Trophoblast cell (in vitro differentiated cells and primary cell): ENCODE data around the gene SFRP5.

ENCODE experiments used
- DNase-seq, 2 donors: peaks; one replicate each; pipeline ENCODE4 v3.0.0-alpha.2; 2016
- H2AFZ ChIP-seq: 2 replicates; pipeline ENCODE4 v1.6.1; 2013; ENCODE audit warnings: low read length, moderate library complexity, mild to moderate bottlenecking; ENCODE audit not compliant: insufficient read depth, poor library complexity
- H2AK5ac ChIP-seq: 2 replicates; pipeline ENCODE4 v1.6.1; 2013; ENCODE audit warnings: mild to moderate bottlenecking, low read length
- H2BK120ac ChIP-seq: 2 replicates; pipeline ENCODE4 v1.6.1; 2013; ENCODE audit warnings: low read length, mild to moderate bottlenecking, moderate library complexity; ENCODE audit not compliant: insufficient read depth, poor library complexity
- H2BK12ac ChIP-seq: 2 replicates; pipeline ENCODE4 v1.6.1; 2013; ENCODE audit warnings: mild to moderate bottlenecking, low read length, moderate library complexity
- H2BK5ac ChIP-seq: 2 replicates; pipeline ENCODE4 v1.6.1; 2013; ENCODE audit warnings: low read length, low read depth, moderate library complexity, mild to moderate bottlenecking; ENCODE audit not compliant: poor library complexity
- H3K14ac ChIP-seq: 2 replicates; pipeline ENCODE4 v1.6.1; 2013; ENCODE audit warnings: mild to moderate bottlenecking, low read length
- H3K18ac ChIP-seq: 2 replicates; pipeline ENCODE4 v1.6.1; 2013; ENCODE audit warnings: mild to moderate bottlenecking, low read length
- H3K23ac ChIP-seq: 2 replicates; pipeline ENCODE4 v1.6.1; 2013; ENCODE audit warnings: low read length
- H3K27ac ChIP-seq: 2 replicates; pipeline ENCODE4 v1.5.1; 2013; ENCODE audit warnings: low read depth, mild to moderate bottlenecking, inconsistent platforms, low read length, moderate library complexity
- H3K27me3 ChIP-seq: 2 replicates; pipeline ENCODE4 v1.6.1; 2013; ENCODE audit warnings: inconsistent platforms, mild to moderate bottlenecking, low read length, moderate library complexity; ENCODE audit not compliant: insufficient read depth
- H3K36me3 ChIP-seq, 2 experiments: 1 replicate in 1 of 2; 2 replicates in 1 of 2; pipeline ENCODE4 v1.6.1; 2013; ENCODE audit warnings: low read length in 2 of 2, mild to moderate bottlenecking in 2 of 2, moderate library complexity in 1 of 2; ENCODE audit not compliant: insufficient read depth in 2 of 2, control insufficient read depth in 1 of 2
- H3K4ac ChIP-seq: 2 replicates; pipeline ENCODE4 v1.6.1; 2013; ENCODE audit warnings: low read depth, mild to moderate bottlenecking, low read length, moderate library complexity
- H3K4me1 ChIP-seq, 2 experiments: 1 replicate in 1 of 2; 2 replicates in 1 of 2; pipeline ENCODE4 v1.6.1; 2013; ENCODE audit warnings: low read length in 2 of 2, mild to moderate bottlenecking in 2 of 2, moderate library complexity in 1 of 2; ENCODE audit not compliant: insufficient read depth in 2 of 2, control insufficient read depth in 1 of 2
- H3K4me2 ChIP-seq: 2 replicates; pipeline ENCODE4 v1.6.1; 2013; ENCODE audit warnings: inconsistent platforms, mild to moderate bottlenecking, low read length, moderate library complexity
- H3K4me3 ChIP-seq: 2 replicates; pipeline ENCODE4 v1.5.1; 2013; ENCODE audit warnings: mild to moderate bottlenecking, low read depth, low read length, inconsistent platforms
- H3K79me1 ChIP-seq: one replicate; pipeline ENCODE4 v1.6.1; 2013; ENCODE audit warnings: low read length
- H3K79me2 ChIP-seq: 2 replicates; pipeline ENCODE4 v1.6.1; 2013; ENCODE audit warnings: low read length, mild to moderate bottlenecking; ENCODE audit not compliant: control insufficient read depth, insufficient read depth, poor library complexity
- H3K9ac ChIP-seq: 2 replicates; pipeline ENCODE4 v1.6.1; 2013; ENCODE audit warnings: mild to moderate bottlenecking, low read length
- H3K9me3 ChIP-seq: 2 replicates; pipeline ENCODE4 v1.6.1; 2013; ENCODE audit warnings: low read depth, mild to moderate bottlenecking, control low read depth, inconsistent platforms, low read length; ENCODE audit not compliant: insufficient read depth
- H4K12ac ChIP-seq: 2 replicates; pipeline ENCODE4 v1.6.1; 2013; ENCODE audit warnings: low read depth, mild to moderate bottlenecking, low read length, moderate library complexity
- H4K8ac ChIP-seq: 2 replicates; pipeline ENCODE4 v1.6.1; 2013; ENCODE audit warnings: low read depth, mild to moderate bottlenecking, low read length, moderate library complexity
- H4K91ac ChIP-seq: one replicate; pipeline ENCODE4 v1.6.1; 2013; ENCODE audit warnings: low read depth, mild to moderate bottlenecking, low read length, moderate library complexity
- WGBS: extraction: QIAGEN DNeasy Blood & Tissue Kit; methylation state at CpG from one replicate; pipeline ENCODE4 v1.1.7; 2013; ENCODE audit warnings: missing lambda C conversion rate; ENCODE audit not compliant: insufficient read length, insufficient coverage; ENCODE audit errors: extremely low coverage; 5-methylcytosine and 5-hydroxymethylcytosine counted together

The SFRP5 gene

GRCh38 chr10:97754726-97755125, 17.1 kb downstream of the SFRP5 start:
- no peak overlapping the region for H2BK120ac ChIP-seq
- no peak overlapping the region for H3K9ac ChIP-seq
- no peak overlapping the region for H3K4me3 ChIP-seq
- H3K79me1 ChIP-seq: no peaks in the 10 kb centered on the region
- no peaks in the 10 kb centered on the region for H3K27me3 ChIP-seq
- H3K79me2 ChIP-seq: no peaks in the 10 kb centered on the region
- peaks cover 70 to 79% of the 10 kb centered on the region in 2 experiments for H3K36me3 ChIP-seq
- no peak overlapping the region for H2AK5ac ChIP-seq
- no peak overlapping the region for H2AFZ ChIP-seq
- no peak overlapping the region for H3K4me2 ChIP-seq
- no peaks in the 10 kb centered on the region for H3K4me1 ChIP-seq
- no peak overlapping the region for H2BK5ac ChIP-seq
- no peak overlapping the region for H2BK12ac ChIP-seq
- H4K8ac ChIP-seq: no peak overlapping the region
- no peaks in the 10 kb centered on the region for H3K9me3 ChIP-seq
- H3K14ac ChIP-seq: no peak overlapping the region
- H3K18ac ChIP-seq: no peak overlapping the region
- WGBS: no CpG with 5 or more reads among the region's 4 CpGs
- no peak for DNase-seq
- no peak overlapping the region for H3K4ac ChIP-seq
- H3K23ac ChIP-seq: no peak overlapping the region
- no peak overlapping the region for H3K27ac ChIP-seq
- no peak overlapping the region for H4K91ac ChIP-seq
- H4K12ac ChIP-seq: no peak overlapping the region

- H3K27ac ChIP-seq: no peak overlapping the region
- no peak overlapping the region for H3K4me3 ChIP-seq
- peaks cover 75 to 85% of the 10 kb centered on the region in 2 experiments for H3K36me3 ChIP-seq
- H3K27me3 ChIP-seq: no peaks in the 10 kb centered on the region
- no peak for DNase-seq
- WGBS: no CpG with 5 or more reads among the region's 18 CpGs
- no peak overlapping the region for H2BK12ac ChIP-seq
- H2BK120ac ChIP-seq: no peak overlapping the region
- H3K9me3 ChIP-seq: no peaks in the 10 kb centered on the region
- no peak overlapping the region for H2AFZ ChIP-seq
- H3K14ac ChIP-seq: no peak overlapping the region
- H3K23ac ChIP-seq: no peak overlapping the region
- no peaks in the 10 kb centered on the region for H3K4me1 ChIP-seq
- H3K79me2 ChIP-seq: no peaks in the 10 kb centered on the region
- H2BK5ac ChIP-seq: no peak overlapping the region
- no peak overlapping the region for H4K91ac ChIP-seq
- no peak overlapping the region for H3K18ac ChIP-seq
- H3K9ac ChIP-seq: no peak overlapping the region
- H4K8ac ChIP-seq: no peak overlapping the region
- no peak overlapping the region for H3K4me2 ChIP-seq
- no peak overlapping the region for H3K4ac ChIP-seq
- no peaks in the 10 kb centered on the region for H3K79me1 ChIP-seq
- no peak overlapping the region for H4K12ac ChIP-seq
- H2AK5ac ChIP-seq: no peak overlapping the region
Measured at GRCh38 chr10:97752956-97753355, 18.8 kb downstream of the SFRP5 start.

GRCh38 chr10:97748116-97748515, 23.7 kb downstream of the SFRP5 start:
- H2AFZ ChIP-seq: no peak overlapping the region
- no peak overlapping the region for H3K4ac ChIP-seq
- H3K9me3 ChIP-seq: no peaks in the 10 kb centered on the region
- no peak overlapping the region for H3K14ac ChIP-seq
- no peak overlapping the region for H2BK5ac ChIP-seq
- no peak overlapping the region for H3K18ac ChIP-seq
- H4K91ac ChIP-seq: no peak overlapping the region
- no peak overlapping the region for H4K8ac ChIP-seq
- H3K4me3 ChIP-seq: no peak overlapping the region
- no peak overlapping the region for H3K9ac ChIP-seq
- no peak overlapping the region for H3K23ac ChIP-seq
- no peak overlapping the region for H2BK120ac ChIP-seq
- H3K79me2 ChIP-seq: no peaks in the 10 kb centered on the region
- no peak overlapping the region for H3K4me2 ChIP-seq
- DNase-seq: no peak
- H2AK5ac ChIP-seq: no peak overlapping the region
- peaks cover 48 to 64% of the 10 kb centered on the region in 2 experiments for H3K36me3 ChIP-seq
- H3K27me3 ChIP-seq: no peaks in the 10 kb centered on the region
- no CpG with 5 or more reads among the region's 10 CpGs for WGBS
- H3K4me1 ChIP-seq: no peaks in the 10 kb centered on the region
- H3K27ac ChIP-seq: no peak overlapping the region
- H4K12ac ChIP-seq: no peak overlapping the region
- no peak overlapping the region for H2BK12ac ChIP-seq
- H3K79me1 ChIP-seq: no peaks in the 10 kb centered on the region

GRCh38 chr10:97747573-97747972, 24.2 kb downstream of the SFRP5 start:
- Histone ChIP-seq H2BK120ac (no peak overlapping the region), H3K79me1 (no peaks in the 10 kb centered on the region), H3K27ac (no peak overlapping the region), H3K18ac (no peak overlapping the region), H3K79me2 (no peaks in the 10 kb centered on the region), H3K36me3 (peaks cover 46 to 62% of the 10 kb centered on the region in 2 experiments), H2AFZ (no peak overlapping the region), H3K4me2 (no peak overlapping the region), H4K12ac (no peak overlapping the region), H4K91ac (no peak overlapping the region), H3K9ac (no peak overlapping the region), H3K4me1 (no peaks in the 10 kb centered on the region), H2AK5ac (no peak overlapping the region), H4K8ac (no peak overlapping the region), H3K4me3 (no peak overlapping the region), H3K27me3 (no peaks in the 10 kb centered on the region), H3K9me3 (no peaks in the 10 kb centered on the region), H2BK5ac (no peak overlapping the region), H3K4ac (no peak overlapping the region), H2BK12ac (no peak overlapping the region), H3K14ac (no peak overlapping the region), H3K23ac (no peak overlapping the region)
- WGBS: no CpG with 5 or more reads among the region's 1 CpG
- no peak for DNase-seq
